A549 treated with AZD9567 at 1 μM for 4 hours (cell line): Measurements from ENCODE around the gene SLC25A52. TPM values are rescaled to one million over a fixed set of nuclear protein-coding genes. Genes with fewer than 3 reads are reported as not detected.

ENCODE experiments used
- total RNA-seq: library from RNA; stranded (reverse); fragments of 200-300 nt; extraction: Qiagen RNA extraction; gene quantifications from 5 replicates; pipeline ENCODE4 v1.2.3, GENCODE V29; 2022; ENCODE audit not compliant: insufficient read depth

The SLC25A52 gene
- 0.06 TPM in 1 of 5 replicates, not detected in the others for total RNA-seq

GRCh38 chr18:31760695-31761094, at the start of gene SLC25A52:
Gene SLC25A52 (minus strand): TSS chr18:31760880. CDS start chr18:31760661, 219 bp downstream.

Other genes starting within 250 kb of the SLC25A52 start
- gene TTR, start 169.0 kb downstream of the SLC25A52 start, total RNA-seq, result 0.14 to 6.7 TPM (median 0.20 TPM) in 5 replicates
- 4.6 to 12.7 TPM (median 6.0 TPM) in 5 replicates for gene B4GALT6, start 76.3 kb downstream of the SLC25A52 start, total RNA-seq
- gene TRAPPC8, start 182.2 kb upstream of the SLC25A52 start, total RNA-seq, result 11.7 to 13.3 TPM (median 12.0 TPM) in 5 replicates